Stromal cell of bone marrow (primary cell): ENCODE results near the gene CDKL1.

Experiments used
- DNase-seq: peaks from one replicate; pipeline ENCODE4 v3.0.0-alpha.2; 2012; ENCODE audit warnings: low read depth

CDKL1 gene

DNA sequence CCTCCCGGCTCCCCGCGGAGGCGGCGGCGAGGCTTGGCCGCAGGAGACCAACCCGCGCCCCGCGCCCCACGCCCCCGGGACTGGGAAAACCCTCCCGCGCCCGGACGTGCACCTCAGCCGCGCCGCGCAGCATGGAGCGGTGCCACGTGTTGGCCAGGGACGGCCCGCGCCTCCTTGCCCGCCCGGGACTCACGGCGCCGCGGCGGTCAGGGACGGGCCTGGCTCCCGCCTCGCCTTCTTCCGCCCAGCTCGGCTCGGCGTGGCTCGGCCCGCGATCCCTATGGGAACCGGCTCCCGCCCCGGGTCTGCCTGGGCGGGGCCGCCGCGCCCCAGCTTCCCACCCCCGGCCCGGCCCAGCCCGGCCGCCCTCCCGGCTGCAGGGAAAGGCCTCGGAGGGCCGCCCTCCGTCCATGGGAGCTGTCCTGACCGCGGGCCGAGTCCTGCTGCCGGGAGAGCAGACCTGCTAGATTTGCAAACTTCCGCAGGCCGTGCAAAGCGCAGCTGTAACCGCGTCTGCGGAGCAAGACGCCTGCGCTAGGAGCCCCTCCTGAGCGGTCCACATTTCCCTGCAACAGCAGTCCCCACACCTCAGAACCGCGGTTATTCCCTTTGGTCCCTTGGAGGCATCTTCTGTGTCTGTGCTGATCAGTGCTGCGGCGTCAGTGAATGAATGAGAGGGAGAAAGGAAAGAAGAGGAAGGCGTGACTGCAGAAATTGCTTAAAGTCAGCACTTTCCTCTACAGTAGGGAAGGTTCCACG, at the start of gene CDKL1:
TSS of gene CDKL1 (minus strand) at position 251 of the 759 bp plus-strand sequence. CDS start 1,013 bp downstream, outside the sequence.
- peak; percentile 32 for DNase-seq

DNA sequence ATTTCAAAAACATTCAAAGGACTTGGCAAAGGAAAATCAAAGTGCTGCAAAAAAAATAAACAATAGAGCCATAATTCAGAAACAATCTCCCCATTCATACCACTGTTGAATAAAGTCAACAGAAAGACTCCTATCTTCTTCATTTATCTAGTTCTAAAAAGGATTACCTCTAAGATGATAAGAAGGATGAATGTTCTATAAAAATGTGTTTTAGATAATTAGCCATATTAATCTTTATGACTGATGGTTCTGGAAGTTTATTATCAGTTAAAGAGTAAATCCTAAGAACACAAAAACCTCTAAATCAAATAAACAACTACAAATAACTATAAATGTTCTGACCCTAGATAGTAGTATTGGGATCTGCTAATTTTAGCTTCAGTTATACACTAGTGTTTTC, 37.8 kb upstream of the CDKL1 start:
- DNase-seq = no peak

DNA sequence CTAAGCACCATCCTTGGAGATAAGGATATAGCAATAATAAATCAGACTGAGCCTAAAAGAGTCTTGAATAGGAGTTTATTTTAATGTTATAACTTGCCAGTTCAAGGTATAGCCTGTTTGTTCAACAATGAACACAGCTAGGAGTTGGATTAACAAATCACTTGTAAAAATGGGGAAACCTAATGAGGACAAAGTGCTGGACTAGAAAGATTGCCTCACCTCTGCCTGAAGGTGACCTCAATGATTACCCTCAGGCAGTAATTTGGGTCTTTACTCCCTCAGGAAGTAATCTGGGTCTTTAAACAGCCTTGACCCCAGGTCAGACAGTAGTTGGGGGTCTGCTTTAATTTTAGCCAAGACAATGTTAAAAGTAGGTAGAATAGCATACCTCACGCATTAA, 35.5 kb upstream of the CDKL1 start:
- no peak for DNase-seq

DNA sequence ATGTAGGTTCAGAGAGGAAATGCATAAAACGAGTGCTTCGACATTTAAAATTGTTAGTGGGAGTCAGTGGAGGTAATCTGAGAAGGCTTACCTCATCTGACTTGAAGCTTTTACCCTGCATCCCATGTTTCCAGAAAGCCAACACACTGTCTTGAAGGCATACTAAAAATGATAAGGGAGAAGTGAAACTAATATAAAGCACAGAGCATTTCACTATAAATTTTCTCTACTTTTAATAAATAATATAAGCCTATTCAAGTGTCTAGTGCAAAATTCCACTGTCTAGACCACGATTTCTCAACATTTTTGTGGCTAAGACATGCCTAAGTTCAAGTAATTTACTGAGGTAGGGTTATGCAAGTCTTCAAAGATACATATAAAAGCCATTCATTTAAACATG, 29.1 kb upstream of the CDKL1 start:
- DNase-seq = peak; percentile 4

DNA sequence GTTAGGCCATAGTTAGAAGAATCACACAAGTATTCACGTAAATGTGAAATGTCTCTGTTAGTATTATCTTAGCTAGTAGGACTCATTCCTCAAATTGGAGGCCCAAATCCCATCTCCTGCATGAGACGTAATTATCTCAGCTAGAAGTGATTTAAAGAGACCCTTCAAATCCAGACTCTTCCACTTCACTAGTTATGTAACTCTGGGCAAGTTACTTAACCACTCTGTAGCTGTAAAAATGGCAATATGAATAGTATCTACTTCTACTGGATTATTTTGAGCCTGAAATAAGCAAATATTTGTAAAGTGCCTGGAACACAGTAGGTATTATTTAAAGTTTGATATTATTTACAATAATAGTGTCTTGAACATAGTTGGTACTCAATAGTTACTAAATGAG, 28.4 kb upstream of the CDKL1 start:
- DNase-seq = no peak

DNA sequence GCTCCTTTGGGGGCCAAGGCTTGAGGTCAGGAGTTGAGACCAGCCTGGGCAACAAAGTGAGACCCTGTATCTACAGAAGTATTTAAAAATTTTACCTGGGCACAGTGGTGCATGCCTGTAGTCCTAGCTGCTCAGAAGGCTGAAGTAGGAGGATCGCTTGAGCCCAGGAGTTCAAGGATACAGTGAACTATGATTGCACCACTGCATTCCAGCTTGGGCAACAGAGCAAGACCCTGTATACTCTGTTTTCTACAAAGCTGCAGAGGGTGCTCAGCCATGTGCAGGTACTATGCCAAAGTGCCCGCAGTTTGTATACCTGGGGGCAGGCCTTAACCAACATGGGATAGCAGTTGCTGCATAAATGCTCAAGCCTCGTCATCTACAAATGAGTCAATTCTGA, 26.8 kb upstream of the CDKL1 start:
- DNase-seq = no peak

DNA sequence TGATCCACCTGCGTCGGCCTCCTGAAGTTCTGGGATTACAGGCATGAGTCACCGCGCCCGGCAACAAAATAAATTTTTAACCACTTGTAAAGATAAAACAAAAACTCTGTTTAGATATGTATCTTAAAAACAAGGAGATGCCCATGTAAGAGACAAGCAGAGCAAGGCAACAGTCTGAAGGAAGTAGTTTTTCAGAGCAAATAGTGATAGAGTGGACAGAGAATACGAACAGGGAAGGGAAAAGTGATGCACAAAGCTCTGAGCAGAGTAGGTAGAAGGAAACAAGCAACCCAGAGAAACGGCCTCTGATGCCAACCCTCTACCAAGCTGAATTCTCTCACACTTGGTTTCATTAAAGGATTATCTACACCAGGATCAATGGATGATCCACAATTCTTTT, 24.8 kb upstream of the CDKL1 start:
- DNase-seq = no peak

DNA sequence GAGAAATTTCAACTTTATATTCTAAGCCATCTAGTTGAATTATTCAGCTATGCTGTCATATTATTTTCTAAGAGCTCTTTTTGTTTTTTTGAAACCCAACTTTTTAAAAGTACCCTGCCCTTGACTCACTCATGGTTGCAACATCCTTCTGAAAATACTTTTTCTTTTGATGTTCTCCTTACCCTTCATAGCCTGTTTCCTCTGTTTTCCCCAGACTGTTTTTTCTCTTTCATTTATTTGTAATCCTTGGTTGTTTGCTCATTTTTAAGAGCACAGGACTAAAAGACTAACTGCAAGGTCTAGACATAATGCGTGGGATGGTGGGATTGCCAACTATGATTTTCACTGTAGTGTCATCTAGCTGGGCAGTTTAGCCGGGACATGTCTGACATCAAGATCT, 21.2 kb upstream of the CDKL1 start:
- DNase-seq = peak; percentile 43

DNA sequence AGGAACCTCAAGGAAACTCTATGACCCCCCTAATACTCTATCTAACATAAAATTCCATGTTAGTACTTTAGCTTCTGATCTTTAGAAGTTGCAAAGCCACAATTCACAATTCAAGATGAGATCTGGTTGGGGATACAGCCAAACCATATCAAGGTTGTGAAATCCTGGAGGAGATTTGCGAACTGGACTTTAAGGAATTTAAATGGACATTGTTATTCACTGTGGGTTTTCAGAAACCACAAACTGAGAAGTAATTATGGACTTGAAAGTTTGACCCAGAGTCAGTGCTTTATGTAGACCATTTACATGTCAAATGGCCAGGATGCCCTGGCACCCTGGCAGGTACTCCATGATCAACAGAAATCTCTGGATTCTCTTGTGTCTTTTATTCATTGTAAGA, 14.2 kb upstream of the CDKL1 start:
- peak; percentile 69 for DNase-seq

DNA sequence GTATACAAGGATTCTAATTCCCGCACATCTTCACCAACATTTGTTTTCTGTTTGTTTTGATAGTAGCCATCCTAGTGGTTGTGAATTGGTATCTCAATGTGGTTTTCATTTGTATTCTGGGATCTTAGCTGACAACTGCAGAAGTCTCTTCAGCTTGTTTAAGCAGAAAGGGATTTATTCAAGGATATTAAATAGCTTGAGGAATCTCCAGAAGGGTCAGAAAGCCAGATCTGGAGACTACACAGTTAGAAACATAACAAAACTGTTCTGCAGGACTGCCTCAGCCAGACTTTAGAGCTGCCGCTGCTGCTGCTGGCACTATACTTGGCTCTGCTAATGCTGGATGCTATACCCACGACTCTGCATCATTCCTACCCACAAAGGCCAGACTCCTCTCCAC, 13.4 kb upstream of the CDKL1 start:
- DNase-seq = no peak

DNA sequence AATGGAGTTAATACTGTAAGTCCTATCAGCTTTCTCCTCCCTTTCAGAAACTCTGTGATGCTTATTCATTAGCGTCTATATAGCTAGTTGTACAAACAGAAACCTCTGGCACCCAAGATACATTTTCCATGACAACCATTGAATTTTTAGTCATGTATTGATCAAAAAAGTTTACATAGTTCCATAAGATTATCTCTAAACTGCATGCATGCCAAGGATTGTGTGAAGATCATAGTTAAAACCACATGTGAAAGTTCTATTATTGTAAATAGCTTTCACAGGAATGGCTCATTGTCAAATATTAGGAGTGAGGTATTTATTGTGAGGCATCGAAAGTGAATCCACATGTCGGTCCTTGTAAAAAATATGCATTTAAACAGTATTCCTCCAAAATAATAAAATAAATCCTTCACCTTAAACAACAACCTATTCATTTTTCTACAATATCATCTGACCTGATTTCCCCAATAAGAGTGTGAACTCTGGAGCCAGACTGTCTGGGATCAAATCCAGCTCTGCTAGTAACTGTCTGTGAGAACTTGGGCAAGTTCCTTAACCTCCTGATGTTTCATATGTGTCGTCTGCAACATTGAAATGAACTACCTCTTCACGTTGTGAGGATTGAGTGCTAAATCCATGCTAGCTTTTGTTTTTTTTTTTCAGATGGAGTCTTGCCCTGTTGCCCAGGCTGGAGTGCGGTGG, 10.6 kb upstream of the CDKL1 start:
- no peak for DNase-seq

DNA sequence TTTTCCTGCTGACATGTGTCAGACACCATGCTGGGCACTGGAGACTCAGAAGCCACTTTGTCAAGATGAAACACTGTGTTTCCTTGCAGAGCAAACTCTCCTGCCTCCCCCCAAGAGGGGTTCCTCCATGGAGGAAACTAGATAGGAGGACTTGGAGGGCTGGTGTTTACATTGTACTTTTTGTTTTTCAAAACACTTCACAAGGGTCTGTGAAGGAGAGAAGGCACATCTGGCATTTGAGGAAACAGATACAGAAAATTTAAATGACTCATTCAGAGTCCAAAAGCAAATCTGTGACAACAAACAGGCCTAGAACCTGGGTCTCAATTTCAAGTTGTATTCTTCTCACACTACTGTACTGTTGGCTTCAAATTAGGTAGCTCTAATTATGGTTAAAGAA, 6.7 kb upstream of the CDKL1 start:
- no peak for DNase-seq

DNA sequence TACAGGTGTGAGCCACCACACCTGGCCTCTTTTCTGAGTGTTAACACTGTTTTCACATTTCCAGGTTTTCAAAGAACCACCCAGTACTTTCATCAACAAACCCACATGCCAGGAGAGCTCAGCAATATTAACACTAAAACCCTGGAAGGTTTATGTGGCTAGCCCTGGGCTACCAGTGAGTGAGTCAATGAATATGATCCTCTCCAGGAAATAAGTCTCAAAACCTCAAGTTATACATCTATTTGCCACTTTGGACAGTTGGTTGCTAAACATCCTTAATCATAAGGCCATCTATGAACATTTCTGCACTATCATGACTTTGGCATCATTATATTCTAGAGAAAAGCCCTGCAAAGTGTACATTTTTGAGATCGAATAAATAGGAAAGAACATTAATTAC, 6.3 kb upstream of the CDKL1 start:
- DNase-seq = no peak

DNA sequence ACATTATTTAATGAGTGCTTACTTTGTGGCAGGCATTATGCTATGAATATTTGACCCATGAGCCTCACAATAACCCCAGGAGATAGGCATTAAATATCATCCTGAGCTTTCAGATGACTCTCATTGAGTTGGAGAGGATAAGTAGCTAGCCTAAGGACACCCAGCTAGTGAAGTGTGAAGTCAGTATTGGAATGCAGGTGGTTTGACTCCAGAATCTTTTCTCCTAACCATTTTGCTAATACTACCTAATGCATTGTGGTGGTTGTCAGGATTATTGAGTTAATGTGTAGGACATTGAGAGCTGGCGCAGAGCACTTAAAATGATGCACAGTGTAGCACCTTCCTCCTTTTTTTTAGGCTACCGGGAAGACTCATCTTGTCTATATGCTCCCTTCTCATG, 3.8 kb upstream of the CDKL1 start:
- no peak for DNase-seq

DNA sequence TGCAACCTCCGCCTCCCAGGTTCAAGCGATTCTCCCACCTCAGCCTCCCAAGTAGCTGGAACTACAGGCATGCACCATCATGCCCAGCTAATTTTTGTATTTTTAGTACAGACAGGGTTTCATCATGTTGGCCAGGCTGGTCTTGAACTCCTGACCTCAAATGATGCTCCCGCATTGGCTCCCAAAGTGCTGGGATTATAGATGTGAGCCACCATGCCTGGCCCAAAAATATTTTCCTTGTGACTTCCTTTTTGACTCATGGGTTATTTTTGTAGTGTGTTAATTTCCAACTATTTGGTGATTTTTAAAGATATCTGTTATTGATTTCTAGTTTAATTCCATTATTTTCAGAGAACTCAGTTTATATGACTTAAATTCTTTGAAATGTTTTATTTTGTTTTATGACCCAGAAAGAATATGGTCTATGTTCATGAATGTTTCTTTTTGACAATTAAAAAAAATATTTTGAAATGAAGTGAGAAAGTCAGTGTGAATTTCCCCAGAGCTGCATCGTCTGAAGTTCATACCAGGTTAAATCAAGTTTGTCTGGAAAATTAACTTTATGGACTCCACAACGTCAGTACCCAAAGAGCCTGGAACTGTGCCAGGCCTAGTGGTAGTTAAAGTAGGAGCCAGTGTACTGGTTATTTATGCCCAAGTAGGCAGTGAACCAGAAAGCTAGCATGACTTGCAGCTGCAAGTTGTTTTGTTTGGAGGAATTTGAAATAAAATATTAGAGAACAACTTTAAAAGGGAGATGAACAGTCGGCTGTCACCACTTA, 2.8 kb upstream of the CDKL1 start:
- peak; percentile 43 for DNase-seq

DNA sequence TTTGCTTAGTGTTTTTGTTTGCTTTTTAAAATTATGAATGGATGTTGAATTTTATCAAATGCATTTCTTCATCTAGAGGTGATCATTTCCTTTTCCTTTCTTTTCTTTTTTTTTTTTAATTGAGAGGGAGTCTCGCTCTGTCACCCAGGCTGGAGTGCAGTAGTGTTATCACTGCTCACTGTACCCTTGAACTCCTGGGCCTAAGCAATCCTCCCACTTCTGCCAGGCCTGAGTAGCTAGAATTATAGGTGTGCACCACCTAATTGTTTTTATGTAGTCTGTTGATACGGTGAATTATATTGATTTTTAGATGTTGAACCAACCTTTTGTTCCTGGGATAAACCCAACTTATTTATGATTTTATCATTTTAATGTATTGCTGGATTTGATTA, 1.5 kb upstream of the CDKL1 start:
- DNase-seq = no peak

DNA sequence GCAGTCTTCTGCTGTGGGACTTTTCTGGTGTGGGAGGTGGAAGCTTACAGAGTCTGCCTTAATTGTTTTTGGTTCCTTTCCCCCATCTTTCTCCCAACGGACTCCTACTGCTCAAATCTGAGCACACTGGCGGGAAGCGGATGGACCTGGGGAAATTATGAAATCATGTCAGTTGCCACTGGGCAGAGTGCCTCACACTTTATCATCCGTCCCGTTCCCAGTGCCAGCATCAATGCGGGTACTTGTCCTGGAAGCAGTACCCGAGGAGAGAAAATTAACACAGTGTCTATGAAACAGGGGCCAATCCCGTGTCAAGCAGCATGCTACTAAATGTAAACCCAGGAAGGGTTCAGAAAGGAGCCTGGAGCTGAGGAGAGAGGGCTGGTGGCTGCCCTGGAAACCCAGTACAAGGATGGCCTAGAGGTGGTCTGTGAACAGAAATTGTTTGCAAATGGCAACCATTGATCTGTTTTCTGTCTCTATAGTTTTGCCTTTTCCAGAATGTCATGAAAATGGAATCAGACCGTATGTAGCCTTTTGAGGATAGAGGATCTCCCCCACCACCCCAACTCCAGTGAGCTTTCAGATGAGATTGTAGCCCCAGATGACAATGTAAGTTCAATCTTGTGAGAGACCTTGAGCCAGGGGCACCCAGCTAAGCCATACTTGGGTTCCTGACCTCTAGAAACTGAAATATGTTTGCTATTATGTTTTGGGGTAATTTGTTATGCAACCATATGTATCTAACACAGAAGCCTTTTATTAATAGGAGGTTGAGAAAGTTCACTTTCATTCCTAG, 908 bp upstream of the CDKL1 start:
- DNase-seq = peak; percentile 21

DNA sequence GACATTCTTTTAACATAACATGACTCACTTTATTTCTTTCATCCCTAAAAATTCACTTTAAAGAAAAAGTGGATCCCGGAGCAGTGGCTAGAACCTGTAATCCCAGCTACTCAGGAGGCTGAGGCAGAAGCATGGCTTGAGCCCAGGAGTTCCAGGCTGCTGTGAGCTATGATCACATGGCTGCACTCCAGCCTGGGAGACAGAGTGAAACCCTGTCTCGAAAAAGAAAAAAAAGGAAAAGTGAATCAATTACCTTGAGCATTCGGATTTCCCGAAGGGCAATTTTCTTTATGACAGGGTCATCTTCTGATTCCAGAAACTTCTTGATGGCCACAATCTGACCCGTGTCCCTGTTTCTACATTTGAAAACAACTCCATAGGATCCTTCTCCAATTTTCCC, 1.2 kb downstream of the CDKL1 start:
- DNase-seq = no peak

DNA sequence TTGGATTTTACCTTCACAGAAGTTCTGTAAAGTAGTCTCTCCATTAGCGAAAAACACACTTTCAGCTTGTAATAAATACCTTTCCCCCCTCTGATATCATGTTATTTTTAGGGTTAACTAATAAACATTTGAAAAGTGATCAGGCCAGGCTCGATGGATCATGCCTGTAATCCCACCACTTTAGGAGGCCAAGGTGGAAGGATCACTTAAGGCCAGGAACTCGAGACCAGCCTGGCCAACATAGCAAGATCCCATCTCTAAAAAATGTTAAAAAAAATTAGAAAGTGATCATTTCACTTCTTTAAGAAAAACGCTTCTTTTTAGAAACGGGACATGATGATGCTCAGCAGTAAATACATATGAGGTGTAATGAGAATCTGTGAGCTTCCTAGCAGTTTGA, 2.0 kb downstream of the CDKL1 start:
- DNase-seq = no peak

DNA sequence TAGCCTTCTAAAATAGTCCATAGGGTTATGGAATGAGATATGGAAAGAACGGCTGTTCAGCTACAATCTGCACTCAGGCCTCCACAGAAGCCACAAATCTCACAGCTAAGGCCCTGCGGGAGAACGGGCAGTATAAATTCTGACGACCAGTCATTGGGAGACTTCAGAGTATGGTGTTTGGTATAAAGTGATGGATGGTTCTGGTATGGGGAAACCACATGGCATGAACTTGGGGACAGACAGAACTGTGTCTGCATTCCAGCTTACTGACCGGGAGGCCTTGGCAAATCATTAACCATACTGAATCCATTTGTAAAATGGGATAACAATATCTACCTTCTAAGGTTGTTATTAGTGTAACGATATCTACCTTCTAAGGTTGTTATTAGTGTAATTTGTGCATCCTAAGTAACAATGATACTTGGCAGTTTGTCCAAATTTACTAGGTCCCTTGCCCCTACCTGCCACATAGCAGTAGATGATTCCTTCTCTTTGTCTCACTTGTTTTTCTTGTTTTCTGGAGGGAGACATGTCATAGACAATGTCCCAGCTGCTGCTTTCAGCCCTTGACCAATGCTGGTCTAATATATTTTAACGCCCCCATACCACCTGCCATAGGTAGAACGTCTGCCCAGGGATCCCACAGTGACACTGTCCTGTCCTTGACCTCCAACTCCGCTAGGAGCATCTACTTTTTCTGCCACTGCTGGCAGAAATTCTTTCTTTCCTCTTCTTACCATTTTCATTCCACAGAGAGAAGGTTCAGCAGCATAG, 6.8 kb downstream of the CDKL1 start:
- no peak for DNase-seq

DNA sequence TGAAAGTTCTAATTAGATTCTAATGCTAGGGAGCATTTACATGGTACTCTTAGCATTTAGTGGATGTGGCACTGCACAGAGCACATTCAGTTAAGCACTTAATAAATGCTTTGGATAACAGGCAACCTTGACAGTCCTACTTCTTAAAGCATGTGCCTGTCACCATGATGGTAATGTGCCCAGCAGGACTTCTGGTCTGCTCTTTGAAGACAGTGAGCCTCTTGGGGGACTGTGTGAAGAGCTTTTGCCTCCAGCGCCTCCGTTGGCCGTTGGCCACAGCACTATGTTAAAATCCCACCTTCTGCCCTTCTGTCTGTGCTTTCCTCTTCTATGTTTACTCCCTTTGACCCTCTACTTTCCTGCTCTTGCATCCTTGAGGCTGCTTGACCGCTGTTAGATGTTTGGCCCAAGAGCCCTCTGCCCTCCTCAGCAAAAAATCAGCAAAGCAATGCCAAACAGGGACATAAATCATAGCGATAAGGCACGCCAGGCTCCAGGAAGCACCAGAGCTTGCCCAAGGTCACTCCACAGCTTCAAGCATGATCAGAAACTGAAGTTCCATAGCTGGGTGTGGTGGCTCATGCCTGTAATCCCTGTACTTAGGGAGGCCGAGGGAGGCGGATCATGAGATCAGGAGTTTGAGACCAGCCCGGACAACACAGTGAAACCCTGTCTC, 8.3 kb downstream of the CDKL1 start:
- DNase-seq = no peak
